Mucosa of stomach (tissue), 1 donor: ENCODE results near the gene TRMT112.

Experiments
- H3K27me3 ChIP-seq: one replicate; pipeline ENCODE4 v1.7.0; 2013; ENCODE audit warnings: mild to moderate bottlenecking, low read length; ENCODE audit not compliant: control insufficient read depth, insufficient read depth
- H3K36me3 ChIP-seq: one replicate; pipeline ENCODE4 v1.7.0; 2013; ENCODE audit warnings: low read length; ENCODE audit not compliant: control insufficient read depth, insufficient read depth
- H3K4me1 ChIP-seq: one replicate; pipeline ENCODE4 v1.7.0; 2013; ENCODE audit warnings: mild to moderate bottlenecking, low read length; ENCODE audit not compliant: control insufficient read depth, insufficient read depth
- H3K4me3 ChIP-seq: one replicate; pipeline ENCODE4 v1.7.0; 2013; ENCODE audit warnings: low read length
- H3K9ac ChIP-seq: one replicate; pipeline ENCODE4 v1.7.0; 2013; ENCODE audit warnings: mild to moderate bottlenecking, low read length, moderate library complexity
- H3K9me3 ChIP-seq: one replicate; pipeline ENCODE4 v1.7.0; 2013; ENCODE audit warnings: mild to moderate bottlenecking, low read length, moderate library complexity; ENCODE audit not compliant: control insufficient read depth
- donor health status: Pancreatic carcinoma.

Gene TRMT112

GRCh38 chr11:64298966-64299846, 18.2 kb downstream of the TRMT112 start:
- Histone ChIP-seq H3K4me3 (no peak overlapping the region), H3K4me1 (peaks cover 32% of the 10 kb centered on the region), H3K36me3 (no peaks in the 10 kb centered on the region), H3K27me3 (peaks cover 62% of the 10 kb centered on the region), H3K9me3 (no peaks in the 10 kb centered on the region), H3K9ac (peak overlapping the region; percentile 34)

- Histone ChIP-seq H3K9me3 (no peaks in the 10 kb centered on the region), H3K4me3 (no peak overlapping the region), H3K4me1 (peaks cover 24% of the 10 kb centered on the region), H3K27me3 (peaks cover 75% of the 10 kb centered on the region), H3K36me3 (no peaks in the 10 kb centered on the region), H3K9ac (no peak overlapping the region)
Measured at GRCh38 chr11:64297699-64298358, 19.5 kb downstream of the TRMT112 start.

GRCh38 chr11:64296830-64297698, 20.3 kb downstream of the TRMT112 start:
- peaks cover 32% of the 10 kb centered on the region for H3K4me1 ChIP-seq
- peaks cover 82% of the 10 kb centered on the region for H3K27me3 ChIP-seq

GRCh38 chr11:64296236-64296635, 21.1 kb downstream of the TRMT112 start:
- no peaks in the 10 kb centered on the region for H3K36me3 ChIP-seq
- H3K9me3 ChIP-seq = no peaks in the 10 kb centered on the region
- peaks cover 90% of the 10 kb centered on the region for H3K27me3 ChIP-seq
- peaks cover 37% of the 10 kb centered on the region for H3K4me1 ChIP-seq
- H3K9ac ChIP-seq = no peak overlapping the region
- H3K4me3 ChIP-seq = no peak overlapping the region

More at GRCh38 chr11:64296830-64297698, 20.3 kb downstream of the TRMT112 start:
- Histone ChIP-seq H3K9ac (no peak overlapping the region), H3K4me3 (no peak overlapping the region), H3K36me3 (no peaks in the 10 kb centered on the region), H3K9me3 (no peaks in the 10 kb centered on the region)

- Histone ChIP-seq H3K36me3 (no peaks in the 10 kb centered on the region), H3K9me3 (no peaks in the 10 kb centered on the region), H3K4me3 (no peak overlapping the region), H3K9ac (no peak overlapping the region), H3K4me1 (peaks cover 39% of the 10 kb centered on the region), H3K27me3 (peaks cover 92% of the 10 kb centered on the region)
Measured at GRCh38 chr11:64295760-64296159, 21.6 kb downstream of the TRMT112 start.

- no peaks in the 10 kb centered on the region for H3K9me3 ChIP-seq
- H3K9ac ChIP-seq = no peak overlapping the region
- no peak overlapping the region for H3K4me3 ChIP-seq
- H3K4me1 ChIP-seq = peaks cover 29% of the 10 kb centered on the region
- no peaks in the 10 kb centered on the region for H3K36me3 ChIP-seq
- peaks cover 91% of the 10 kb centered on the region for H3K27me3 ChIP-seq
Measured at GRCh38 chr11:64294774-64295173, 22.6 kb downstream of the TRMT112 start.

- Histone ChIP-seq H3K36me3 (no peaks in the 10 kb centered on the region), H3K27me3 (peaks cover 70% of the 10 kb centered on the region), H3K9me3 (no peaks in the 10 kb centered on the region), H3K9ac (no peak overlapping the region), H3K4me3 (no peak overlapping the region), H3K4me1 (peaks cover 16% of the 10 kb centered on the region)
Measured at GRCh38 chr11:64292460-64293254, 24.7 kb downstream of the TRMT112 start.

- H3K27me3 ChIP-seq = peaks cover 63% of the 10 kb centered on the region
- H3K9me3 ChIP-seq = no peaks in the 10 kb centered on the region
- H3K9ac ChIP-seq = peak overlapping the region; percentile 15
- no peaks in the 10 kb centered on the region for H3K36me3 ChIP-seq
- H3K4me3 ChIP-seq = no peak overlapping the region
- H3K4me1 ChIP-seq = peaks cover 16% of the 10 kb centered on the region
Measured at GRCh38 chr11:64291752-64292459, 25.5 kb downstream of the TRMT112 start.

GRCh38 chr11:64291262-64291751, 26.1 kb downstream of the TRMT112 start, which contains the start of gene KCNK4:
TSS of gene KCNK4 (plus strand) at chr11:64291302. CDS start at chr11:64293019, 1,717 bp downstream.
- Histone ChIP-seq H3K9ac (peak within 1 kb of the TSS; percentile 15), H3K36me3 (no peaks in the 10 kb centered on the region), H3K9me3 (no peaks in the 10 kb centered on the region), H3K4me1 (peaks cover 20% of the 10 kb centered on the region), H3K27me3 (peaks cover 57% of the 10 kb centered on the region), H3K4me3 (no peak within 1 kb of the TSS)

GRCh38 chr11:64290352-64291261, 26.8 kb downstream of the TRMT112 start:
- Histone ChIP-seq H3K4me3 (no peak overlapping the region), H3K36me3 (no peaks in the 10 kb centered on the region), H3K9me3 (no peaks in the 10 kb centered on the region), H3K27me3 (peaks cover 50% of the 10 kb centered on the region), H3K4me1 (peaks cover 24% of the 10 kb centered on the region), H3K9ac (no peak overlapping the region)
